VCaP (cell line): ENCODE measurements around the gene ADCY4.

Experiments used
- H3K27ac ChIP-seq: fragments of 450-650 bp; 2 replicates; pipeline ENCODE4 v1.5.1; 2017
- TF ChIP-seq, protein P1 (sequence below): fragments of 450-650 bp; conservative IDR thresholded peaks from 2 replicates; pipeline ENCODE4 v1.5.1; 2017; ENCODE audit warnings: mild to moderate bottlenecking, moderate library complexity

Gene ADCY4

DNA sequence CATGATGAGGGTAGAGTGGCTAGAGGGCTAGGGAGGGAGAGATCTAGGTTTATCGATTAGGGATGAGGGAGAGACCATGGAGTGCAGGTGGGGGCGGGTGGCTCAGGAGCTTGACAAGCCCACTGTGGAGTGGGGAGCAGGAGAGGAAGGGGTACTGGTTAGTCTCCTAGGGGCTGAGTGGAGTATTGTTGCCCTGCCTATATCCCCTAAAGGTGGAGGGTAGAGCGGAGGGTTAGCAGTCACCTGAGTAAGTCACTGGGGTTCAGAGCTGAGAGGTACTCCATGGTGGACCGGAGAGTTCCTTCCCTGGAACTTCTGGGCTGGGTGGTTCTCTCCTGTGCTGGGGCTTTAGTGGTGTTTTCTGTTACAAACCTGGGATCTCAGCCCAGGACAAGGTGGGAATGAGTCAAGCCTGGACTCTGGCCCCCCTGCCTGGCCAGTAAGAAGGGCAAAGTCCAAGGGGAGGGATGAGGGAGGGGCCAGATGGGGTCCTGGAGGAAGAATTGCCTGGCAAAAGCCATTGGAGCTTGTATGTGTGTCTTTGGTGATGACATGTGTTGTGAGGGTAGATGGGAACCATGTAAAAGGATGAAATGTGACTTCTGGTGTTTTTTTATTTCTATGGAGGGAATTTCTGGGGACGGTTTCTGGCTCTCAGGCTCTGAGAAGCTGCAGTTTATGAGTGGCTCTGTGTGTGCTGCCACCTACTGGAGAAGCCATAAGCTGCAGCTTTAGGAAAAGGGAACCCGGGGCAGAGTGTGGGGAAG is 27.1 kb downstream of the ADCY4 start, which contains the start of gene CIDEB:
TSS of gene CIDEB (minus strand) at position 403 of the 767 bp plus-strand sequence. CDS start at position 284, 119 bp downstream.
- TF ChIP-seq, protein P1, sequence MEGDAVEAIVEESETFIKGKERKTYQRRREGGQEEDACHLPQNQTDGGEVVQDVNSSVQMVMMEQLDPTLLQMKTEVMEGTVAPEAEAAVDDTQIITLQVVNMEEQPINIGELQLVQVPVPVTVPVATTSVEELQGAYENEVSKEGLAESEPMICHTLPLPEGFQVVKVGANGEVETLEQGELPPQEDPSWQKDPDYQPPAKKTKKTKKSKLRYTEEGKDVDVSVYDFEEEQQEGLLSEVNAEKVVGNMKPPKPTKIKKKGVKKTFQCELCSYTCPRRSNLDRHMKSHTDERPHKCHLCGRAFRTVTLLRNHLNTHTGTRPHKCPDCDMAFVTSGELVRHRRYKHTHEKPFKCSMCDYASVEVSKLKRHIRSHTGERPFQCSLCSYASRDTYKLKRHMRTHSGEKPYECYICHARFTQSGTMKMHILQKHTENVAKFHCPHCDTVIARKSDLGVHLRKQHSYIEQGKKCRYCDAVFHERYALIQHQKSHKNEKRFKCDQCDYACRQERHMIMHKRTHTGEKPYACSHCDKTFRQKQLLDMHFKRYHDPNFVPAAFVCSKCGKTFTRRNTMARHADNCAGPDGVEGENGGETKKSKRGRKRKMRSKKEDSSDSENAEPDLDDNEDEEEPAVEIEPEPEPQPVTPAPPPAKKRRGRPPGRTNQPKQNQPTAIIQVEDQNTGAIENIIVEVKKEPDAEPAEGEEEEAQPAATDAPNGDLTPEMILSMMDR: peak; percentile 97
- no peak within 1 kb of the TSS for H3K27ac ChIP-seq

DNA sequence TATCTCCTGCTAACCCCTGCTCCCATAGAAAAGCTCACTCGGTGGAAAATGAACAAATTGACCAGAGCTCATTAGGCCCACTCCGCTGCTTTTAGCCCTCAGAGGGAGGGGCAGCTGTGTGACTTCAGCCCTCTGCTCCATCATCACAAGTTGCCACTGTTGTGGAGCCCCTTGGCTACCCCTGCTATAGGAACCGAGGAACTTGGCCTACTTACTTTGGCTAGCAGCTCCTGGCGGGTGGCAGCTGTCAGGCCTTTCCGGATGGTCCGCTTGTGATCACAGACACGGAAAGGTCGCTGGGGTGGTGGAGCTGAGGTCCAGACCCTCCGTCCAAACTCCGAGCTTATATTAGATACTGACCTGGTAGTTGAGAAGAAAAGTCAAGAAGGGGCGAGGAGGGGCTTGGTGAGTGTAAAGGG is 27.7 kb downstream of the ADCY4 start:
- TF ChIP-seq, protein P1: no peak

DNA sequence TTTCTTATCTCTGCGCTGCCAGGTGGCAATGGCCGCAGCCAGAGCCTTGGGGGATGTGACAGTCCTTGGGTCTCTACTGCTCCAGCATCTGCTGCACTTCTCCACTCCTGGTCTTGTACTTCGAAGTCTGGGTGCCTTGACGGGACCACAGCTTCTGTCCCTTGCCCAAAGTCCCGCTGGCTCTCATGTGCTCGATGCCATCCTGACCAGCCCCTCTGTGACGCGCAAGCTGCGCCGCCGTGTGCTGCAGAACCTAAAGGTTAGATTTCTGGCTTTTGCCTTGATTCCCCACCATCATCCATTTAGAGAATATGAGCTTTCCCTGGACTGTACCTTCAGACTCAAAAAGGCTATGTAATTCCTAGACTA is 30.9 kb downstream of the ADCY4 start:
- H3K27ac ChIP-seq: no peak overlapping the region
- TF ChIP-seq, protein P1: no peak

More for the DNA sequence above, 27.7 kb downstream of the ADCY4 start:
- H3K27ac ChIP-seq: no peak overlapping the region

DNA sequence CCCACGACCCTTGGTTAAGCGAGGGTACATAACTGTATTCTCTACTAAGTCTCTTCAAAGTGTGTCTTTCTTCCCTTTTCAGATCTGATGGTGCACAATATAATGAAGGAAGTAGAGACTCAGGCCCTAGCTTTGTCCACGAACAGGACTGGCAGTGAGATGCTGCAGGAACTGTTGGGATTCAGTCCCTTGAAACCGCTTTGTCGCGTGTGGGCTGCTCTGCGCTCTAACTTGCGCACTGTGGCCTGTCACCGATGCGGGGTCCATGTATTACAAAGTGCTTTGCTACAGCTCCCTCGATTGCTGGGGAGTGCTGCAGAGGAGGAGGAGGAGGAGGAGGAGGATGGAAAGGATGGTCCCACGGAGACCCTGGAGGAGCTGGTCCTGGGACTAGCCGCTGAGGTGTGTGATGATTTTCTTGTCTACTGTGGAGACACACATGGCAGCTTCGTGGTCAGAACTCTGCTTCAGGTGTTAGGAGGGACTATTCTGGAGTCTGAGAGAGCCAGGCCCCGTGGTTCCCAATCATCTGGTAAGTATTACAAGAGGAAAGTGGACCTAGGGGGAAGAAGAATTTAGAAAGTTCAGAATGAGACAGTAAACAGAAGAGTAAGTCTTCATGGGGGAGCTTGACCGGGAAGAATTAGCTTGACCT is 34.4 kb downstream of the ADCY4 start:
- TF ChIP-seq, protein P1: no peak
- H3K27ac ChIP-seq: peak overlapping the region; percentile 84

DNA sequence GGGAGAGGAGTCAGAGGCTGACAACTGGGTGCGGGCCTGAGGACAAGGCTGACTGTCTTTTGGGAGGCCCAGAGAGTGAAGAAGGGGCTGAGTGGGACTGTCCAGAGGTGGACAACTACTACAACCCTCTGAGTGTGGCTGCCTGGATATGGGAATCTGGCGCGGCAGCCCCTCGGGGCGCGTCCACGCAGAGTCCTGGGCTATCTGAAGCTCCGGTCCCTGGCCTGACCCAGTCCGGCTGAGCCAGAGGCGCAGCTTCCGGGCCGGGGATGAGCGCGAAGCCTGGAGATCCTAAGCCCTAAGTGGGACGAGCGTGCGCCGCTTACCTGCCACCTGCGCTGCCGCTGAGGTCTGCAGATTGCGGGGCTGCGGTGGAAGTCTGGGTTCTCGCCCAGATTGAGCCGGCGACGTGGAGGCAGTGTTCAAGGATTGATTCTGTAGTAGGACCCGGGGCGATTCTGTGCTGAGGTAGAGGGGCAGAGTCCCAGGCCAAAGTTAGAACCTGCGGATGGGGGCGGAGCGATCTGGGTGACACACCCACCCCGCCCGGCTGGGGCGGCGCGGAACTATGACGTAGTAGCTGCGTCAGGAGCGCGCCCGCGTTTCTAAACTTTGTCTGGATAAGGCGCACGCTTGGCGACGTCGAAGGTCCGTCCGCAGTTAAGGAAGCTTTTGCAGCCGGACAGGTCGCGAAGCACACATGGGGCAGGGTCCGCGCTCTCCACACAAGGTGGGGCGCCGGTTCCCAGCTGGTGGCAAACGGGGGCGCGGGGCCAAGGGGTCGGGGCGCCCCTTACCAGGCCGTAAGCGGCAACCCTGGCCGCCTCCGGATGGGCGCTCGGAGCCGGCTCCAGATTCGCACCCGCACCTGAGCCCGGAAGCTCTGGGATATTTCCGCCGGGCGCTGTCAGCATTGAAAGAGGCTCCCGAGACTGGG is 35.3 kb downstream of the ADCY4 start, which contains the start of the genes DHRS1 and NOP9:
TSS of gene DHRS1 (minus strand) at position 526 of the 937 bp plus-strand sequence. CDS start 674 bp downstream, outside the sequence.
TSS of gene NOP9 (plus strand) at position 596 of the 937 bp plus-strand sequence. CDS start at position 701, 105 bp downstream.
- H3K27ac ChIP-seq: peak within 1 kb of the TSS; percentile 84
- TF ChIP-seq, protein P1: no peak

DNA sequence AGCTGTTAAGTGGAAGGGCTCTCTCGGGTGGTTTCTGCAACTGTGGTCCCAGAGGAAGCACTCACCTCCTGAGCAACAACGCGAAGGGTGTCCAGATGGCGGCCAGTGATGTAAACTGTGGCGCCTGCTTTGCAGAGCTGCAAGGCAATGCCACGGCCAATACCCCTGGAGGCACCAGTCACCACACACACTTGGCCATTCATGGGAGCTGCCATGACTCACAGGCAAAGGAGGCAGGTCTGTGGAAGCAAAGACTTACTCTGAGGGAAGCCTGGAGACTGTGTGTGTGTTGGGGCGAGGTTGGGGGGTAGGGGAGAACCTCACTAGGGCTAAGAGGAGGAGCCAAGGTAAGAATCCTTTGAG is 36.0 kb downstream of the ADCY4 start:
- peak overlapping the region; percentile 84 for H3K27ac ChIP-seq
- TF ChIP-seq, protein P1: no peak
